ENCODE data around the gene LHFPL6. TPM values are rescaled to one million over a fixed set of nuclear protein-coding genes. Genes with fewer than 3 reads are reported as not detected.

The LHFPL6 gene
- total RNA-seq, 6 experiments from 2014 or later, result 57.5 to 75.3 (median 61.4) TPM

DNA sequence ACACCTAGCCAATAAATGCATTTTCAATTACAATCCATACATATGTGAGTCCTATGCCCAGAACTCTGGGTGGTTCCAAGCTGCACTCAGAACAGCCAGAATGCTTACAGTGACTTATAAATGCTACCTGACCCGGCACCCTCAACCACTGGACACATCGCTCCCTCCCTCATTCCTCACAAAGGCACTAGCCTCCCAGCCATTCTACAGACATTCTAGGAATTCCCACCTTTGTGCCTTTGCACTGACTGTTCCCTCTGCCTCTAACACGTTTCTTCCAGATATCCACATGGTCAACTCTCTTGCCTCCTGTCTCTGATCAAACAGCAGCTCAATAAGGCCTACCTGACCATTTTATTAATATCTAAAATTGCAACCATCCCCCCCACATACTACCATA is 99.9 kb downstream of the LHFPL6 start:
- Mint-ChIP-seq H3K36me3 (ENCODE audit: low read depth) (peaks cover 5% of the 10 kb centered on the region; the same call in 1 of the 2 replicates), H3K4me3 (no peak overlapping the region), H3K9me3 (no peaks in the 10 kb centered on the region), H3K27me3 (ENCODE audit: insufficient read depth) (no peaks in the 10 kb centered on the region; the same call in 1 of the 2 replicates), H3K27ac (no peak overlapping the region), H3K4me1 (ENCODE audit: low read depth) (peaks cover 55% of the 10 kb centered on the region)
- DNase-seq, result no peak
- TF ChIP-seq CTCF (IDR thresholded peaks at IDR 0.05), result no peak

DNA sequence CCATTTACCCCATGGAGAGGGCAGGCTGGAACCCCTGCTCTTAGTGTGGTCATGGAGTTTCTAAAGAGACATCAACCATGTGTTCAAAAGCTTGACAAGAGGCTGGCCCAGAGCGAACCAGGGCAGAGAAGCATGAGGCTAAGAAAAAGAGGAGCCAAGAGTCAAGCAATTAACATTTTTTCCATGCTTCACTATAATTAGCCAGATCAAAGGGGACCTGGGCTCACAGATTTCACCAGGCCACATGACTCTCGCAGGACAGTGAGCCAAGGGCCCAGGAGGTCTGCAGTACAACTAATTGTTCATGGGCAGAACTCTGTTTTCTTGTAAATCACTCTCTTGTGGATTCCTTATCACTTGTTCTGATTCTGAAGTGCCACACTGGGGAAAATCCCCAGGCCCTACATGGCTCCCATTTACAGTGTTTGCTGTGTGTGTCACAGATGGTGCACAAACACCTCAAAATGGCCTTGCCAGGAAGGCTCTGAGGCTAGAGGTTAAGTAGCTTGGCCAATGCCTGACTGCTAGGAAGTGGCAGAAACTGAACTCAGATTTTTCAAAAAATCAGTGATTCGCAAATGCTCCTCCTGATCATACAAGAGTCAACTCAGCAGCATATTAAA is 101.2 kb downstream of the LHFPL6 start:
- peaks cover 47% of the 10 kb centered on the region for H3K4me1 Mint-ChIP-seq (ENCODE audit: low read depth)
- H3K4me3 Mint-ChIP-seq, result no peak overlapping the region
- DNase-seq, result no peak
- no peaks in the 10 kb centered on the region for H3K9me3 Mint-ChIP-seq
- TF ChIP-seq CTCF (IDR thresholded peaks at IDR 0.05), result no peak
- no peaks in the 10 kb centered on the region; the same call in 1 of the 2 replicates for H3K27me3 Mint-ChIP-seq (ENCODE audit: insufficient read depth)
- peak overlapping the region; percentile 41; the same call in 1 of the 2 replicates for H3K27ac Mint-ChIP-seq
- H3K36me3 Mint-ChIP-seq (ENCODE audit: low read depth), result peaks cover 5% of the 10 kb centered on the region; the same call in 1 of the 2 replicates

DNA sequence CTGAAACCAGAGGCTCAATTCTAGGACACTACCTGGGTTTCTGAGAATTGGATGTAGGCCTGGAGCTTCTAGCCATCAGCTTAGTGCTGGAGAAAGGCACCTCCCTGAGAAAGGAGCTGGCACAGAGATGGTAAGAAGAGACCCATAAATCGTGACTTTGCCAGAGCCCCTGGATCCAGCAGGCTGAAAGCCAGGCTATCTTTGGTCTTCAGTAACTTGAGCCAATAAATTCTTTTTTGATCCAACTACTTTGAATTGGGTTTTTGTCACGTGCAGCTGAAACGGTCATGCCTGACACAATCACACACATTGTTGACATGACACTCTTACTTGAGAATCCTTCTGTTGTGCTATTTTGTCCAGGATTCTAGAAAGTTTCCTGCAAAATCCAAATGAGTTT is 103.4 kb downstream of the LHFPL6 start:
- TF ChIP-seq CTCF (IDR thresholded peaks at IDR 0.05), result no peak
- Mint-ChIP-seq H3K27me3 (ENCODE audit: insufficient read depth) (no peaks in the 10 kb centered on the region; the same call in 1 of the 2 replicates), H3K27ac (no peak overlapping the region), H3K4me3 (no peak overlapping the region), H3K4me1 (ENCODE audit: low read depth) (peaks cover 25% of the 10 kb centered on the region), H3K9me3 (no peaks in the 10 kb centered on the region), H3K36me3 (ENCODE audit: low read depth) (no peaks in the 10 kb centered on the region)
- DNase-seq, result no peak

- Mint-ChIP-seq H3K27me3 (ENCODE audit: insufficient read depth) (no peaks in the 10 kb centered on the region), H3K9me3 (no peaks in the 10 kb centered on the region), H3K36me3 (ENCODE audit: low read depth) (no peaks in the 10 kb centered on the region), H3K4me1 (ENCODE audit: low read depth) (peaks cover 16% of the 10 kb centered on the region), H3K4me3 (no peak overlapping the region), H3K27ac (no peak overlapping the region)
- TF ChIP-seq CTCF (IDR thresholded peaks at IDR 0.05), result no peak
- no peak for DNase-seq
These were observed 104.4 kb downstream of the LHFPL6 start for GRCh38 chr13:39498471-39499114.

DNA sequence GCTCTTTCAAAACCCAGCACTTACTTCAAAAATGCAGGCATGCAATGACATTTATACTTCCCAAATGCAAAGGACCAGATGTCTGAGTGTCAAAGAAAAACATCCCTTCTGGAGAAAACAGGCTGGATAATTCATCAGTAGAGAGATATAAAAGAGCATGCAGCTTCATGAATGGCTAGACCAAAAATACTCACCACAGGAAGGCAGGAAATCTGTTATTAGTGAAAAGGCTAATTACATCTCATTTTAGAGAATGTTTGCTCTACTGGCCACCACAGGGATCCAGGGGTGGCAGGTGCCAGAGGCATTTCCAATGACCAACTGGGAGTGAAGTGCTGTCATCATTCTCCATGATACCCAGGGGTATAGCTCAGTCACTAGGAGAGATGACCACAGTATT is 106.5 kb downstream of the LHFPL6 start:
- Mint-ChIP-seq H3K4me3 (no peak overlapping the region), H3K27ac (no peak overlapping the region), H3K27me3 (ENCODE audit: insufficient read depth) (no peaks in the 10 kb centered on the region), H3K4me1 (ENCODE audit: low read depth) (peaks cover 2% of the 10 kb centered on the region), H3K9me3 (no peaks in the 10 kb centered on the region), H3K36me3 (ENCODE audit: low read depth) (no peaks in the 10 kb centered on the region)
- no peak for TF ChIP-seq CTCF (IDR thresholded peaks at IDR 0.05)
- DNase-seq, result no peak

Measured in HFFc6 (cell line).